Measurements from ENCODE around the gene LNX1.

The LNX1 gene

DNA sequence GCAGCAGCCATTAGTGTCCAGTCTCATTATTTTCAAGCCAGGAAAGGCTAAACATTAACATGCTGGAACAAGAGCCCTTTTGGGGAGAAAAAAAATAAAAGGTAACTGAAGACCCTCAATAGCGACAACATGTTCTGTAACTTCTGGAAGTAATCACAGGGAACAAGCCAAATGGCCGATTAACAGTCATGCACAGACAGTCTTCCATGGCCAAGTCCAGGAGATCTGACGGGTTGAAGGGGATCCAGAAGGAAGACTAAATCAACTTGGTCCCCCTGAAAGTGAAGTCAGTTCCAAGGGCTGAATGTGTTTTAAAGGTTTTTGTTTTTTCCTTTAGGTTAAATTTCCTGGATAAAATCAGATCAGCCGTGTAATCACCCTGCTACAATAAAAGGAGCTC is 52.5 kb downstream of the LNX1 start:
- no peak for TF ChIP-seq CTCF (IDR thresholded peaks at IDR 0.05)
- Histone ChIP-seq H3K27me3 (ENCODE audit: control insufficient read depth, insufficient read depth, low read length) (no peaks in the 10 kb centered on the region), H3K36me3 (ENCODE audit: control insufficient read depth, insufficient read depth, low read length) (no peaks in the 10 kb centered on the region), H3K4me1 (no peaks in the 10 kb centered on the region), H2AFZ (no peak overlapping the region), H3K9me3 (ENCODE audit: control insufficient read depth, low read length) (no peaks in the 10 kb centered on the region), H3K79me2 (no peaks in the 10 kb centered on the region), H3K9ac (no peak overlapping the region), H3K4me2 (ENCODE audit: low read length) (no peak overlapping the region), H3K27ac (no peak overlapping the region), H3K4me3 (ENCODE audit: low read depth, low read length) (no peak overlapping the region)

DNA sequence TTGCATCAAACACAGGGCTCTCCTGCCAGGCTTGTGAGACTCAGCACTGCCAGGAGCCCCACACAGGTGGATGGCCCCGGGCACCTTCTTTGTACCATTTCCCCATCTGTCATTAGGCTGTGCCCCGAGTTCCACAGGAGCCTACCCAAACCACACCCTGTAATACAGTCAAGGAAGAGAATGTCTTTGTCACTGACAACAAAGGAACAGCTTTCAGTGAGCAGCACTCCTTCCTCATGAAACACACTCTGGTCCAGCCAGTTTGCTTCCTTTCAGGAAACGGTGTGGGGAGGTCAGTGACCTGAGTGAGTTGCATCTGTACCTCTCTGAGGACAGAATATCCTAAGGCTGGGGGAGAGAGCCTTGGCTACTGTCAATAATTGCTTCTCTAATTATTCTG is 53.7 kb downstream of the LNX1 start:
- no peaks in the 10 kb centered on the region for H3K27me3 ChIP-seq (ENCODE audit: control insufficient read depth, insufficient read depth, low read length)
- no peaks in the 10 kb centered on the region for H3K36me3 ChIP-seq (ENCODE audit: control insufficient read depth, insufficient read depth, low read length)
- no peaks in the 10 kb centered on the region for H3K79me2 ChIP-seq
- no peaks in the 10 kb centered on the region for H3K4me1 ChIP-seq
- H3K9me3 ChIP-seq (ENCODE audit: control insufficient read depth, low read length), result no peaks in the 10 kb centered on the region
- no peak overlapping the region for H2AFZ ChIP-seq
- H3K4me3 ChIP-seq (ENCODE audit: low read depth, low read length), result no peak overlapping the region
- H3K27ac ChIP-seq, result no peak overlapping the region
- no peak overlapping the region for H3K9ac ChIP-seq
- TF ChIP-seq CTCF (IDR thresholded peaks at IDR 0.05), result no peak
- H3K4me2 ChIP-seq (ENCODE audit: low read length), result no peak overlapping the region

GRCh38 chr4:53536328-53536727 is 55.0 kb downstream of the LNX1 start:
- Histone ChIP-seq H3K4me1 (no peaks in the 10 kb centered on the region), H3K4me2 (ENCODE audit: low read length) (no peak overlapping the region), H3K79me2 (no peaks in the 10 kb centered on the region), H3K4me3 (ENCODE audit: low read depth, low read length) (no peak overlapping the region), H3K27me3 (ENCODE audit: control insufficient read depth, insufficient read depth, low read length) (no peaks in the 10 kb centered on the region), H3K9ac (no peak overlapping the region), H3K27ac (no peak overlapping the region), H2AFZ (no peak overlapping the region), H3K9me3 (ENCODE audit: control insufficient read depth, low read length) (no peaks in the 10 kb centered on the region), H3K36me3 (ENCODE audit: control insufficient read depth, insufficient read depth, low read length) (no peaks in the 10 kb centered on the region)
- no peak for TF ChIP-seq CTCF (IDR thresholded peaks at IDR 0.05)

GRCh38 chr4:53535567-53535966 is 55.7 kb downstream of the LNX1 start:
- H3K27ac ChIP-seq, result no peak overlapping the region
- H3K27me3 ChIP-seq (ENCODE audit: control insufficient read depth, insufficient read depth, low read length), result no peaks in the 10 kb centered on the region
- H2AFZ ChIP-seq, result no peak overlapping the region
- no peak overlapping the region for H3K4me3 ChIP-seq (ENCODE audit: low read depth, low read length)
- no peaks in the 10 kb centered on the region for H3K79me2 ChIP-seq
- H3K4me1 ChIP-seq, result no peaks in the 10 kb centered on the region
- H3K36me3 ChIP-seq (ENCODE audit: control insufficient read depth, insufficient read depth, low read length), result no peaks in the 10 kb centered on the region
- TF ChIP-seq CTCF (IDR thresholded peaks at IDR 0.05), result no peak
- no peak overlapping the region for H3K4me2 ChIP-seq (ENCODE audit: low read length)
- H3K9ac ChIP-seq, result no peak overlapping the region
- H3K9me3 ChIP-seq (ENCODE audit: control insufficient read depth, low read length), result no peaks in the 10 kb centered on the region

DNA sequence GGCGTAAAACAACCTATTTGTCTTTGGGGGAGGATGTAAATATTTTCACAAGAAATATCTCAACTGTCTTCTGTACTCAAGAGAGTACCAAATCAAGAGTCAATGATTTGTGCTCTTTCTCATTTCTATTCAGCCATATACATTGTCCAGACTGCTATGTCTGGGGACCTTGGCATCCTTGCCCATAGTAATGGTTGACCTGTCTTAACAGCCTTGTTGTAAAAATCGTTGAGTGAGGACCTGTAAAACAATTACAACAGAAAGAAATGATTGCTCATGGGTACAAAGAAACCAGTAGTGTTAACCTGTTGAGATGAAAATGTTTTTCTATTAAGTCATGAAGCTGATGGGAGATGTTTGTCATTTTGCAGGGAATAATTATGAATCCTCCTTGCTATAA is 56.6 kb downstream of the LNX1 start:
- no peak for TF ChIP-seq CTCF (IDR thresholded peaks at IDR 0.05)
- no peaks in the 10 kb centered on the region for H3K9me3 ChIP-seq (ENCODE audit: control insufficient read depth, low read length)

More for the DNA sequence above, 56.6 kb downstream of the LNX1 start:
- no peak overlapping the region for H2AFZ ChIP-seq
- no peaks in the 10 kb centered on the region for H3K36me3 ChIP-seq (ENCODE audit: control insufficient read depth, insufficient read depth, low read length)
- H3K79me2 ChIP-seq, result no peaks in the 10 kb centered on the region
- H3K27ac ChIP-seq, result no peak overlapping the region
- no peaks in the 10 kb centered on the region for H3K27me3 ChIP-seq (ENCODE audit: control insufficient read depth, insufficient read depth, low read length)
- H3K9ac ChIP-seq, result no peak overlapping the region
- no peak overlapping the region for H3K4me2 ChIP-seq (ENCODE audit: low read length)
- H3K4me1 ChIP-seq, result no peaks in the 10 kb centered on the region
- no peak overlapping the region for H3K4me3 ChIP-seq (ENCODE audit: low read depth, low read length)

Measured in parathyroid adenoma (tissue), 2 donors.